GM18873 (cell line): Measurements from ENCODE around the gene TEX29.

ENCODE experiments used
- ATAC-seq: cut with Tn5 transposase; IDR thresholded peaks from one replicate; pipeline ENCODE4 v1.9.1; 2021; ENCODE audit warnings: mild to moderate bottlenecking, moderate library complexity, moderate number of reproducible peaks; ENCODE audit not compliant: unreplicated experiment, low FRiP score

TEX29 gene

DNA sequence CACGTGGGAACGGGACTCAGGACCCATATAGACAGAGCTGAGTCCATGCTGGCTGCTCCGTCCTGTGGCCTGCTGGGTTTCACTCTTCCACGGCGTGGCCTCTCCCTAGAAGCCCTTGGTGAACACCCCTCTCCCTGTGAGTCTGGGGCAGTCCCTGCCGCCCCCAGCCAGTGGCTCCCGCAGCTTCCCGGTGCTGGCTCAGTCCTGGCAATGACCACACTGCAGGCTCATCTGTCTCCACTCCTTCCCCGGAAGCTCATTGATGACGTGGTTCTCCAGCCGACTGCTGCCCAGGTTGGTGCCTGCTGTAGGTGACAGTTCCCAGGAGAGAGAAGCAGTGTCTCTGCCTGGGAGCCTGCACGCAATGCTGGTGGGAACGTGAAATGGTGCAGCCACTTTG is 2.1 kb upstream of the TEX29 start:
- ATAC-seq: no peak

DNA sequence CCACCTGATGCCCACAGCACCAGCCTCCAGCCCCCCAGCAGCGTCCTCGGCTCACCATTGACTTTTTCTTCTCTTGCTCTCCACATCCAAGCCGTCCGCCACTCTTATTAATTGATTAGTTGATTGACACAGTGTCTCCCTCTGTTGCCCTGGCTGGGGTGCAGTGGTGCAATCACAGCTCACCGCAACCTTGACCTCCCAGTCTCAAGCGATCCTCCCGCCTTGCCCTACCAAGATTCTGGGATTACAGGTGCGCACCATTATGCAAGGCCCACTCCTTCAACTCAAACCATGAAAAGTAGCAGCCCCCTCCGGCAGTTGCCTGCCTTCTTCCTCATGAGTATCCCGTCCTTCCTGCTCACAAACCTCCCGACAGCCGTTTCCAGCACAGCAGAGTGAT is 921 bp upstream of the TEX29 start:
- no peak for ATAC-seq

DNA sequence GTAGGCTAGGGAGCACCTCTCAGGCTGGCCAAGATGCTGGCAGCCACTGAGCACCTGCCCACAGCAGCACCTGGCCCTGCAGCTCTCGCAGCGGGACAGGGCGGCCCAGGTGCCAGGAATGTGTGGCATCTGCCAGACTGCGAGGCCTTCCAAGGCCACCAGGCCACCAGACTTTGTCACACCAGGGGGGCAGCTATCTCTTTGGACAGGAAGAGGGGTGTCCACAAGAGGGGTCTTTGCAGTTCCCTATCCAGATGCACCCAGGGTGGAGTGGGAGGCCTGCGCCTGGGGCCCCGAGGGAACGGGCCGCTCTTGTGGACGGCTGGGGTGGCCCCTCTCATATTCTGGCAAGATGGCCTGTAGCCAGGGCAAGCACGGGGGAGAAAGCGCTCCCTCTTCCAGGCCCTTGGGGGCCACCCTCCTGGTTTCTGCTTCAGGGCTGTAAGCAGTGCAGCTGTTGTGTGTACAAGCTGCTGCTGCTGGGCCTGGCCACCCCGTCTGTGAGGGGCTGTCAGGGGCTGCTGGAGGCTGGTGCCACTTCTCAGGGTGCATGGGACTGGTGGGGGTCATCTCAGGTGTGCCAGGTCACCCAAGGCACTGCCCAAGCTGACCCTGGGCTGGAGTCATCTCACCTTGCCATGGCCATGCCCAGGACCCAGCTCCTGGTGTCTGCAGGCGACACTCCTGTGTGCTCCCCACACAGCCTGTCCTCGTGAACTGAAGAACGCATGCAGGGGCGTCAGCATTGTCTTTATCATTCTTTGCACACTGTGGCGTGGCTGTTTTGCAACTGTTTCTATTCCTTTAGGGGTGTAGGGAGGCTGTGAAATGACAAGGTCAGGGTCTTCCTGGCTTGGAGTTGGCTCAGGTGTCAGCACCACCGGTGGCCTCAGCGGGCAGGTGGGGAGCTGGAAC is 1.8 kb downstream of the TEX29 start:
- ATAC-seq: no peak

DNA sequence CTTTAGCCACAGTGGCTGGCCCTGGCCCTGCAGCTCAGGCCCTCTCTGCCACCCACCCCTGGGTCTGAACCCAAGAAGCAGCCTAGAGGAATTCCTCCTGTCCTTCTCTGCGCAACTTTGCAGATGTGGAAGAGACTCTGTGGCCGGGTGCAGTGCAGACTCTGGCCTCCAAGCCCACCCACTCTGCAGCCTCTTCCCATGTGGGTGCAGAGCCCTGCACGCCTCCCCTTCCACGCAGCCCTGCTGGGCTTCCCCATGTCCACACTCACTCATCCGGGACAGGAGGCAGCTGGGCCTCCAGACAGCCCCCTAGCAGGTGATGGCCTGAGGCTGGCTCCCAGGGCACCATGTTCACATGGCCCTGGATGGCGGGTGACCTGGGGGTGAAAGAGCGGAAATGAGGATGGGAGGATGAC is 2.5 kb downstream of the TEX29 start:
- ATAC-seq: no peak

DNA sequence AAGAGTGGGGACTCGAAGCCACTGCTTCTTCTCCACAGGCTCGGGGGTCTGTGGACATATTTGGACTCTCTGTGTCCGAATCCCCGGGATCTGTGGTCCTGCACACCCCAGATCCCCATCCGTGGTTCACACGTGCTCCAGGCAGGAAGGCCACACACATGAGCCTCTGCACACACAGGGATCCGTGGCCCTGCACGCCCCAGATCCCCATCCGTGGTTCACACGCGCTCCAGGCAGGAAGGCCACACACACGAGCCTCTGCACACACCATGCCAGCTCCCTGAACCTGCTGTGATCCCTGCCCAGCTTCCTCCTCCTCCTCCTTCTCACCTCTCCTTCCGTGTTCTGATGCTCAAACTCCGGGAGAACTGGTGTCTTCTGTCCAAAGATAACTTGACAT is 3.1 kb downstream of the TEX29 start:
- no peak for ATAC-seq

DNA sequence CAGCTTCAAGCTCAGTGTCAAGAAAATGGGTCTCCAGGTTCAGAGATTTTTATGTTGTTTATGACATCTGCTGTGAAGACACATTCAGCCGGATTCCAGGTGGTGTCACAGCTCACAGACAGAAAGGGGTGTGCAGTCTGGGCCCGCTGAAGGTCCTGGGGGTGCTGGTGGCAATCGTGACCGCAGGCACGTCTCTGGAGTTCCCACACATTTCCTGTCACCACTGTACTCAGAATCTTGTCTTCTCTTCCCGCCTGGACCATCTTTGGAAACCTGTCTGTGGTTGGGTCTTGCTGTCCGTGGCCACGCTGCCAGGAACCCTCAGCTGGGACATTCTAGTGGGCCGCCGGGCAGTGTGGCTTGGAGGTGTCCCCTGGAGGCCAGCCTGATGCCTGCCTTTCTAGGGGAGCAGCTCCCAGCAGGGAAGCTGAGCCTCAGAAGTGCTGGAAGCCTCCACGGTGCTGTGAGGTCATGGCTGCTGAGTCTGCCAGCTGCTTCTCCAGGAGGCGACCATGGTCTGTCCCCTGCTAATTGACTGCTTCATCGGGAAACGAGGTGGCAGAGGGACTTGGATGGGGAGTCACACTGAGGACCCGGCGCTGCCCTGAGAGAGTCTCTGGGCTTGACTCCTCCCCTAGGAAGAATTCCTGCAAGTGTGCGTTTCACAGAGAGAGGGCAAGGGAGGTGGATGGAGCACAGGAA is 3.7 kb downstream of the TEX29 start:
- ATAC-seq: no peak

DNA sequence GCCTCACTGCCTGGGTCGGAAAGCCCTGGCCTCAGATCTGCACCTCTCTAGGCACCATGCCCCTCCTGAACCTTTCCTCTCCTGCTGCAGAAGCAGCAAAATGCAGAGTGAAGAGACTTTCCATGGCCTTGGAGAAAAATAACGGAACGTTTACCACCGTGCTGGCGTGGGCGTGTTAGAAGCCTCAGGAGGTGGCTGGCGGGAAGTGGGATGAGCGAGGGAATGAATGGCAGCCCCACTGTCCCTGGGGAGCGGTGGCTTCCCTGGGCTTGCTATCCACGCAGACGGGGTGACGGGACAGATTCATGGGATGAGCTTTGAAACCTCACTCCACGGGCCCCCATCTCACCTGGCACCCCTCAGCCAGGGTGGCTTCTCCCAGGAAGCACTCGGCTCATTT is 4.3 kb downstream of the TEX29 start:
- ATAC-seq: no peak

DNA sequence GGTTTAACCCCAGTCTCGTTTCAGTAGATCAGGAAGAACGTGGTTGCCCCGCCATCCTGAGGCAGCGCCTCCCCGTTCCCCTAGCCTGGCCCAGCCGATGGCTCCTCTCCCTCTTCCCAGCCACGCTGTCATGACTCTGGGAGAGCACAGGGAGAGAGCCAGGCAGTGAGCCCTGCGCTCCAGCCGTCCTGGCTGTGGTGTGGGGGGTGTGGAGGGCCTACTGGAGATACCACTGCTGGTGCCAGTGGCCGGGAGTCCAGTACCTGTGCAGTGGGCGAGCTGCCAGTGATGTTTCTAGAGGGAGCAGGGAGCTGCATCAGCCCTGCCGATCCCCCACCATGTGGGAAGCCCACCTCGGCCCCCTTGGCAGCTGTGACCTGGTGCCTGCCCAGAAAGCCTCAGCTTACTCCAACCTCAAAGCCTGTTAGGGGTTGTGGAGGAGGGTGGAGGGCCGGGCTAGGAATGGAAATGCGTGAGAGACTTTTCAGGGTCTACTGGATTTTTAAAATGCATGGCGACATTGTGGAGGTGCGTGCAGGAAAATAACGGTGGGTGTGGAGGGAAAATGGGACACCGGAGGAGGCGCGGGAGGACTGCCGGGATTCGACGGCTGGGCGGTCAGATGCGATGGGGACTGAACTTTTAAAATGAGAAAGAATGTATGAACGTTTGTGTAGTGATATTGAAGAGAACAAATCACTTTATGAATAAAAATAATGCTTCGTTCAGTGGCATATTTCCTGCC is 4.9 kb downstream of the TEX29 start:
- ATAC-seq: no peak

DNA sequence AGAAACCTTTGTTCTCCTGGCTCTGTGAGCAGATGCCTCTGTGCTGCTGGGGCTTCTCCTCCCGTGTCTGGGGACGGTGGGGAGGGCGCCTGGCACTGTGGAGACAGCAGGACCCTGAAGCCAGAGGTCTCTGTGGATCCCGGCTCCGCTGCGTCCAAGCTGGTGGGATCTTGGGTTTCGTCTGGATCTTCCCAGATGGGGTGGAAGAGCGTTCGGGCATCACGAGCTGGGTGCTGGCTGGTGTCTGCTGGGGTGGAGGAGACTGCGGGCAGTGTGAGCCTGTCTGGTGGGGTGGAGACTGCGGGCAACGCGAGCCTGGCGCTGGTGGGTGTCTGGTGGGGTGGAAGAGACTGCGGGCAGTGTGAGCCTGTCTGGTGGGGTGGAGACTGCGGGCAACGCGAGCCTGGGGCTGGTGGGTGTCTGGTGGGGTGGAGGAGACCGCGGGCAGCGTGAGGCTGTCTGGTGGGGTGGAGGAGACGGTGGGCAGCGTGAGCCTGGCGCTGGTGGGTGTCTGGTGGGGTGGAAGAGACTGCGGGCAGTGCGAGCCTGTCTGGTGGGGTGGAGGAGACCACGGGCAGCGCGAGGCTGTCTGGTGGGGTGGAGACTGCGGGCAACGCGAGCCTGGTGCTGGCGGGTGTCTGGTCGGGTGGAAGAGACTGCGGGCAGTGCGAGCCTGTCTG is 5.6 kb downstream of the TEX29 start:
- no peak for ATAC-seq

DNA sequence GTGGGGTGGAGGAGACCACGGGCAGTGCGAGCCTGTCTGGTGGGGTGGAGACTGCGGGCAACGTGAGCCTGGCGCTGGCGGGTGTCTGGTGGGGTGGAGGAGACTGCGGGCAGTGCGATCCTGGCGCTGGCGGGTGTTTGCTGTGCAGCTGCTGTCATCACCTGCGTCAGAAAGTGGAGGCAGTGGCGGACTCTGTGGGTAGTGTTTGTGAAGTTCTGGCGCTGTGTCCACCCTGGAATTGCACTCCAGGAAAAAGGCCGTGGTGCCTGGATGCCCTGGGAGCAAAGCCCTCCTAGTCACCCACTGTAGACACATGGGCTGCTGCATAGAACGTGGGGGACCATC is 6.2 kb downstream of the TEX29 start:
- no peak for ATAC-seq

DNA sequence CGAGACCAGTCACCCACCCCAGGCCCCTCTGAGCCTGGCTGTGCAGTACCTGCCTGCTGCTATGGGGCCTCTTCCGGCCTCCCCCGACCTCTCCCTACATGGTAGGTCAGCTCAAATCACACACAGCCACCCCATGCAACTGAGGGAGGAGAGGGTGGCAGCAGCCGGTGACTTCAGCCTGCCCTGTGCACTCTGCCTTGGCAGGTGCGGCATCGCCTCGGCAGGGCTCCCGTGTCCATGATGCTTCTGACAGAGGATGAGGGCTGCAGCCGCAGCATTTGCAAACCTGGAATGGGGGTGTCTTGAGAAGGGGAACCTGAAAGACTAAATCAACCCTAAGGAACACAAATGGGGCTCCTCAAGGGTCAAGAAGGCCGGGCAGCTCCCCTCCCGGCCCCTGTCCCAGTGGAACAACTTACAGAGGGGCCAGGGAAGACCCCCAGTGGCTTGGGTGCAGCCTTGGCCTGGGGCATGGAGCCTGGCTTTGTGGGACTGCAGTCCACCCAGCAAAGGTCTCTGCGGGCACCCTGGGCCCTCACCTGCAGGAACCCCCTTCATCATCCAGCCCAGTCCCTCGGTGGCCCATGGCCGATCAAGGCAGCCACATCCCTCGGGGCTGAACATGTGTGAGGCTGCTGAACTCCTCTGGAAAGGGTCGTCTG is 6.7 kb downstream of the TEX29 start:
- ATAC-seq: no peak

DNA sequence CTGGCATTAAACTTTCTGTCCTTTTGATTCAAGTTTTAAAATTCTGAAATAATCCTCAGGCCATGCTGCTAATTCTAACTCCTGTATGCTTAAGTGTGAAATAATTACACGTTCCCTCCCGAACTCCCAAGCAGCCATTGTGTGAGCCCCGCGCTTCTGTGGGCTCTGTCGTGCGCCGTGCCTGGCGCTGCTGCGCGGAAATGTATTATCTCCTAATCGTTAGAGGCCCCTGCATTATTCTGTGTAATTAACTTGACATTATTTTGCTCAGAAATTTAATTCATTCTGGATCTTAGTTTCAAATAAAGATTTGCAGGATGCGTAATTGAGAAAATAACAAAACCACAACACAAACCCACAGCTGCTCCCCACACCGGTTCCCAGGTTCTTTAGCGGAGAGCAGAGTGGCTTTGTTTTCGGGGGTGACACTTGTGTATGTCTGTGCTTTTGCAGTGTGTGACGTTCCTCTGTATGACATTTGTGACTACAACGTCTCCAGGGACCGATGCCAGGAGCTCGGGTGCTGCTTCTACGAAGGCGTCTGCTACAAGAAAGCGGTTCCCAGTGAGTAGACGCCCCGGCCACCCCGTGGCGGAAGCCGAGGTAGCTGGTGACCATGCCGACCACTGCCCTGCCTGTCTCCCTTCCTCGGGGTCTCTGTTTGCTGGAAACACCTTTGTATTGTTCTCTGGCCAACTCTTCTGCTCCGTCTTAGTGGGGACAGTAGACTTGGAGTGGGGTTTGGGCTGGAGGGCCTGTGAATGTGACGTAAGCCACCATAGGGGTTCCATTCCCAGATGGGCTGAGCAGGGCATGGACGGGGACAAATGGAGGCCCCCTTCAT is 7.5 kb downstream of the TEX29 start:
- no peak for ATAC-seq

DNA sequence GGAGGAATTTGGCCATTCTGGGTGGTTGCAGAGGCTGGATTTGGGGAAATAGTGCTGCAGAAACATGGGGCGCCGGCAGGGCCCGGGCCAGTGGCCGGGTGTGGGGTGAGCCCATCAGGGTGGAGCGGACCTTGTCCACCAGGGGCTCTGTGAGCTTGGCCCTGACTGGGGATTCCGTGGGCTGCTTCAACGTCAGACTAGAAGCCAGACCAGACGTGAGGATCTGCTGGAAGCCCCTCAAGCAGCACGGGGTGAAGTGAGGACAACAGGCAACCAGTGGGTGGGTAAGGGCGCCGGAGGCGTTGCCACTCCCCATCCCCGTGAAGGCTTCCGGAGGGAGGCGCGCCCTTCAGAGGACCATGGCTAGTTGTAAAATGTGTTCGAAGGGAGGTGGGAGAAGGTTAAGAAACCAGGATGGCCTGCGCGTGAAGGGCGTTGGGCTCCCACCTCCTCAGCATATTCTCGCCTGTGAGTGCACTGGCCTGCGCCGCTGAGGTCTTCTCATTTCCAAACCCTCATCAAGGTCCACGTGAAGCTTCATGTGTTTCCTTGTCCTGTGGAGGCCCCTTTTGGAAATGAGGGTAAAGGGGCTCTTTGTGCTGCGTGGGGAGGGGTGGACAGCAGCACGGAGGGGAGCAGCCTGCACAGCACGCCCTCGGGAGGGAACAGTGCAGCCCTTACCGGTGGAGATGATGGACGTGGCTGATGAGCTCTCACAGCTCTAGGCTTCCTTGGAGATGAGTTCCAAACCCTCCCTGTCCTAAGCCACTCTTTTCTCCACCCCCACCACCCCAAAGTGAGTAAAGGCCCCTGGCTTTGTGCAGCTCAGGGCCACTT is 8.3 kb downstream of the TEX29 start:
- ATAC-seq: no peak

DNA sequence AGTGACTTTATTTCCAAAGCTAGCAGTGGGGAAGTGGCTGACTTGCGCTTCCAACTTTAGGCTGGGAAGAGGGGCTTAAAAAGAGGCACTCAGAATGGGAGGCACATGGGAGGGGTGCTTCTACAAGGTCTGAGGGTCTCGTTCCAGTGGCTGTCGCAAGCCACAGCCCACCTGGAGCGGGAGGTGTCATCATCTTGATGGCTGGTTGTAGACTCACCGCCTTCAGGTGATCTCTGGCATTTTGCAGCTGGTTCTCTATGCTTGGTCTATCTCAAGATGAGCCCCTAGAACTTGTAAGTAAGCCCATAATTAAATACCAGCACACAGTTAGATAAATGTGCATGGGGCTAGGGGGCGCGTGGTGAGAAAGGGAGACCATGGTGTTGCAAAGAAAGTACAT is 9.2 kb downstream of the TEX29 start:
- no peak for ATAC-seq

DNA sequence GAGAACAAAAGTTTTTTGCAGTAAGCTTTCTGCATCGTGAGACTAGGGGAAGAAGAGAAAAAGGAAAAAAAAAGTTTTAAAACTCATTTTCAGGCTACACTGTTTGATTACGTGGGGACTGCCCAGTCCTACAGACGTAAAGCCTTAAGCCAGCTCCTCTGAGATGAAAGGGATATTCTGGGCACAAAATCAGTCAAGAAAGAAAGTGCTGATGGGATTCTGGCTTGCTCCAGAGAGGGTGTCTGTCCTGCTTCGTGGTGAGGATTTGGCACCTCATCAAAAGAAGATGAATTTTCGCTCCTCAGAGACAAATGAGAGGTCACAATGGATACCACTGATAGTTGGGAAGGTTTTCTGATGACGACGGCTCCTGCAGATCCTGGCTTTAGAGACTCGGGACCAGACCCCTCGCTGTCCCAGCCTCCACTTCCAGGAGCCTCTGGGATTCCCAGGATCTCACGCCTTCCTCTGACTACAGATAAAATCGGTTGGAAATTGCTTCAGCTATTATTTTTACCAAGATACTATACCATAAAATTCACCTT is 9.7 kb downstream of the TEX29 start:
- ATAC-seq: no peak

DNA sequence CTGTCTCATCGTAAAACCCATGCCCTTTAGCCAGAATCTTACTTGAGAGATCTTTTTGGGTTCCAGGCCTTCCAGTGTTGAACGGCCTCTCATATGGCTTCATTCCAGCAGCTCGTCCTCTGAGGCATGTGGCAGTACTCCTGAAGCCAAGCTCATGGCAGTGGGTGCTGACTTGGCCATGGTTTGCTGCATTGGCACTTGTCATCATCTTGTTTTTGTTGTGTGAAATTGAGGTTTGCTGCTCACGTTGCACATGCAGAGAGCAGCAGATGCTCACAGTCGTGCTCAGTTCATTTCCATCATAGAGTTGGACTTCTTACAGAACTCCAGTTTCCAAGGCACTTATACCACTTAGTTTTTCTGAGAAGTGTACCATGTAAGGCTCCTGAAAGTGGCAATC is 14.9 kb downstream of the TEX29 start:
- ATAC-seq: no peak

DNA sequence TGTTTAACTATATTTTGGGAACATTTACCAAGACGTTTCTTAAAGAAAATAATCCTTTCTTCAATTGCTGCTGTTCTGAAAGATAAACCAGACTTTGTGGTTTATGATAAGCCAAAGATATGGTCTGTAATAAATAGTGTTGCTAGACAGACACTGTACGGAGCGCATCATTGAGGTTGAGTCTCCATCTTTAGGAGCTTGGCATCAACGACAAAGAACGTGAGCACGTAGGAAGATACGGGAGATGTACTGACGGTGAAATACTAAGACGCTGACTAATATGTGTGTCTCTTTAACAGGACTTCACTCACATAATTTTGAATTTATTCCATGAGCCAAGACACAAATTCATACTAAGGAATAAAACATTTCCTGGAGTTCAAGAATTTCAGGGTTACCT is 16.2 kb downstream of the TEX29 start:
- no peak for ATAC-seq

DNA sequence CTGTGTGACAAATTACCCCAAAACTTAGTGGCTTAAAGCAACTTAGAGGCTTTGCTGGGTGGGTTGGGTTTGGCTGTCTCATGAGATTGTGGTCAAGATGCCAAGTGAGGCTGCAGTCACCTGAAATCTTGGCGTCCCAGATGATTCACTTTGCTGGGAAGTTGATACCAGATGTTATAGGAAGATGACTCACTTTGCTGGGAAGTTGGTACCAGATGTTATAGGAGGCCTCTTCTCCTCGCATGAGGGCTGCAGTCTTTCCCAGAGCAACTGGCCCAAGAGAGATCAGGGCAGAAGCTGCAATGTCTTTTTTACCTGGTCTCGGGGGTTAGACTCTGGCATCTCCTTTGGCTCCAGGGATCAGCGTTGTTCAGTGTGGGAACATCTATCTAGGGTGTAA is 16.8 kb downstream of the TEX29 start:
- ATAC-seq: no peak
